ENCODE measurements around the gene RUSF1. TPM values are rescaled to one million over a fixed set of nuclear protein-coding genes. Genes with fewer than 3 reads are reported as not detected.
"Not testable (repeated sequence)": the region's sequence is repeated elsewhere in the genome, so short reads cannot be mapped to it uniquely, and the experiment has no call there.

RUSF1 gene
- 99.1 TPM for polyA plus RNA-seq
- long read RNA-seq, donor 1, transcript C16orf58-201 (13 exons, 2,793 nt): major isoform, 6 of 14 reads
- long read RNA-seq, donor 1, partial matches to known transcripts: 0 of 14 reads
- long read RNA-seq, donor 1, other reads (novel, unspliced or antisense): 5 of 14 reads
- long read RNA-seq, donor 2, partial matches to known transcripts: 6 of 12 reads
- long read RNA-seq, donor 2, other reads (novel, unspliced or antisense): 0 of 12 reads
- long read RNA-seq, donor 3: 0 reads
- long read RNA-seq, donor 4, partial matches to known transcripts: 0 of 3 reads
- long read RNA-seq, donor 4, other reads (novel, unspliced or antisense): 0 of 3 reads
- long read RNA-seq, donor 5, transcript C16orf58-201 (13 exons, 2,793 nt): major isoform, 8 of 10 reads
- long read RNA-seq, donor 5, partial matches to known transcripts: 0 of 10 reads
- long read RNA-seq, donor 5, other reads (novel, unspliced or antisense): 0 of 10 reads
- long read RNA-seq, donor 6, transcript C16orf58-201 (13 exons, 2,793 nt): major isoform, 8 of 11 reads
- long read RNA-seq, donor 6, partial matches to known transcripts: 0 of 11 reads
- long read RNA-seq, donor 6, other reads (novel, unspliced or antisense): 0 of 11 reads
- long read RNA-seq, donor 7, partial matches to known transcripts: 0 of 7 reads
- long read RNA-seq, donor 7, other reads (novel, unspliced or antisense): 0 of 7 reads
- long read RNA-seq, donor 8, transcript C16orf58-201 (13 exons, 2,793 nt): major isoform, 6 of 23 reads
- long read RNA-seq, donor 8, partial matches to known transcripts: 15 of 23 reads
- long read RNA-seq, donor 8, other reads (novel, unspliced or antisense): 0 of 23 reads
- long read RNA-seq, donor 9, transcript C16orf58-201 (13 exons, 2,793 nt): major isoform, 7 of 19 reads
- long read RNA-seq, donor 9, partial matches to known transcripts: 6 of 19 reads
- long read RNA-seq, donor 9, other reads (novel, unspliced or antisense): 0 of 19 reads
- long read RNA-seq, donor 10, transcript C16orf58-201 (13 exons, 2,793 nt): major isoform, 7 of 14 reads
- long read RNA-seq, donor 10, partial matches to known transcripts: 5 of 14 reads
- long read RNA-seq, donor 10, other reads (novel, unspliced or antisense): 0 of 14 reads
- long read RNA-seq, donor 11, transcript C16orf58-201 (13 exons, 2,793 nt): major isoform, 5 of 6 reads
- long read RNA-seq, donor 11, partial matches to known transcripts: 0 of 6 reads
- long read RNA-seq, donor 11, other reads (novel, unspliced or antisense): 0 of 6 reads

- H3K4me3 ChIP-seq (ENCODE audit: low read length): peak within 1 kb of the TSS; percentile 97
- no peaks in the 10 kb centered on the region for H3K9me3 ChIP-seq (ENCODE audit: control insufficient read depth, low read depth, low read length)
- peak; percentile 89 to 94 for DNase-seq
- H3K27me3 ChIP-seq (ENCODE audit: control insufficient read depth, insufficient read depth, low read length): no peaks in the 10 kb centered on the region
- H3K27ac ChIP-seq (ENCODE audit: low read length): peak within 1 kb of the TSS; percentile 64
- H3K36me3 ChIP-seq (ENCODE audit: control insufficient read depth, insufficient read depth, low read length): peaks cover 11% of the 10 kb centered on the region
- H3K4me1 ChIP-seq (ENCODE audit: control insufficient read depth, insufficient read depth, low read length): peaks cover 15% of the 10 kb centered on the region
- no CpG with 5 or more reads among the region's 65 CpGs for WGBS (ENCODE audit: insufficient coverage, low lambda C conversion rate)
These were observed at the start of gene RUSF1 for GRCh38 chr16:31507929-31508705. TSS of gene RUSF1 (minus strand) at chr16:31508391. CDS start at chr16:31508373, 18 bp downstream.

- Histone ChIP-seq H3K36me3 (ENCODE audit: control insufficient read depth, insufficient read depth, low read length) (no peaks in the 10 kb centered on the region), H3K27ac (ENCODE audit: low read length) (no peak overlapping the region), H3K4me3 (ENCODE audit: low read length) (no peak overlapping the region), H3K27me3 (ENCODE audit: control insufficient read depth, insufficient read depth, low read length) (peaks cover 13% of the 10 kb centered on the region), H3K9me3 (ENCODE audit: control insufficient read depth, low read depth, low read length) (no peaks in the 10 kb centered on the region), H3K4me1 (ENCODE audit: control insufficient read depth, insufficient read depth, low read length) (no peaks in the 10 kb centered on the region)
- WGBS (ENCODE audit: insufficient coverage, low lambda C conversion rate): no CpG with 5 or more reads among the region's 4 CpGs
- no peak for DNase-seq
These were observed 34.6 kb upstream of the RUSF1 start for GRCh38 chr16:31542763-31543162.

GRCh38 chr16:31539762-31540161 is 31.6 kb upstream of the RUSF1 start:
- not testable (repeated sequence) for H3K4me1 ChIP-seq (ENCODE audit: control insufficient read depth, insufficient read depth, low read length); H3K4me3 ChIP-seq (ENCODE audit: low read length); DNase-seq; H3K36me3 ChIP-seq (ENCODE audit: control insufficient read depth, insufficient read depth, low read length); H3K27ac ChIP-seq (ENCODE audit: low read length); H3K9me3 ChIP-seq (ENCODE audit: control insufficient read depth, low read depth, low read length)
- H3K27me3 ChIP-seq (ENCODE audit: control insufficient read depth, insufficient read depth, low read length): peaks cover 16% of the 10 kb centered on the region
- WGBS (ENCODE audit: insufficient coverage, low lambda C conversion rate): no CpG with 5 or more reads among the region's 4 CpGs

GRCh38 chr16:31538243-31538598 is 30.0 kb upstream of the RUSF1 start:
- WGBS (ENCODE audit: insufficient coverage, low lambda C conversion rate): 67% methylated on average over 1 of the region's 7 CpGs
- not testable (repeated sequence) for H3K4me1 ChIP-seq (ENCODE audit: control insufficient read depth, insufficient read depth, low read length)
- H3K27me3 ChIP-seq (ENCODE audit: control insufficient read depth, insufficient read depth, low read length): peaks cover 16% of the 10 kb centered on the region

GRCh38 chr16:31537362-31538242 is 29.4 kb upstream of the RUSF1 start:
- H3K4me3 ChIP-seq (ENCODE audit: low read length): peak overlapping the region; percentile 24
- no peaks in the 10 kb centered on the region for H3K4me1 ChIP-seq (ENCODE audit: control insufficient read depth, insufficient read depth, low read length)
- WGBS (ENCODE audit: insufficient coverage, low lambda C conversion rate): no CpG with 5 or more reads among the region's 57 CpGs
- peaks cover 16% of the 10 kb centered on the region for H3K27me3 ChIP-seq (ENCODE audit: control insufficient read depth, insufficient read depth, low read length)
- H3K36me3 ChIP-seq (ENCODE audit: control insufficient read depth, insufficient read depth, low read length): no peaks in the 10 kb centered on the region
- peak in 1 of 2 donors; percentile 33 for DNase-seq
- H3K9me3 ChIP-seq (ENCODE audit: control insufficient read depth, low read depth, low read length): peaks cover 2% of the 10 kb centered on the region
- no peak overlapping the region for H3K27ac ChIP-seq (ENCODE audit: low read length)

More at GRCh38 chr16:31538243-31538598, 30.0 kb upstream of the RUSF1 start:
- H3K9me3 ChIP-seq (ENCODE audit: control insufficient read depth, low read depth, low read length); DNase-seq; H3K27ac ChIP-seq (ENCODE audit: low read length); H3K4me3 ChIP-seq (ENCODE audit: low read length); H3K36me3 ChIP-seq (ENCODE audit: control insufficient read depth, insufficient read depth, low read length): not testable (repeated sequence)

GRCh38 chr16:31536804-31537361 is 28.7 kb upstream of the RUSF1 start:
- no peaks in the 10 kb centered on the region for H3K4me1 ChIP-seq (ENCODE audit: control insufficient read depth, insufficient read depth, low read length)
- H3K36me3 ChIP-seq (ENCODE audit: control insufficient read depth, insufficient read depth, low read length): no peaks in the 10 kb centered on the region
- H3K27ac ChIP-seq (ENCODE audit: low read length): no peak overlapping the region
- H3K27me3 ChIP-seq (ENCODE audit: control insufficient read depth, insufficient read depth, low read length): peaks cover 16% of the 10 kb centered on the region
- peaks cover 2% of the 10 kb centered on the region for H3K9me3 ChIP-seq (ENCODE audit: control insufficient read depth, low read depth, low read length)
- H3K4me3 ChIP-seq (ENCODE audit: low read length): peak overlapping the region; percentile 24
- DNase-seq: no peak
- WGBS (ENCODE audit: insufficient coverage, low lambda C conversion rate): 80% methylated on average over 1 of the region's 21 CpGs

GRCh38 chr16:31535737-31536136 is 27.5 kb upstream of the RUSF1 start:
- H3K27ac ChIP-seq (ENCODE audit: low read length): no peak overlapping the region
- peak in 1 of 2 donors; percentile 50 for DNase-seq
- no peaks in the 10 kb centered on the region for H3K36me3 ChIP-seq (ENCODE audit: control insufficient read depth, insufficient read depth, low read length)
- peaks cover 23% of the 10 kb centered on the region for H3K27me3 ChIP-seq (ENCODE audit: control insufficient read depth, insufficient read depth, low read length)
- peaks cover 2% of the 10 kb centered on the region for H3K9me3 ChIP-seq (ENCODE audit: control insufficient read depth, low read depth, low read length)
- H3K4me1 ChIP-seq (ENCODE audit: control insufficient read depth, insufficient read depth, low read length): no peaks in the 10 kb centered on the region
- no peak overlapping the region for H3K4me3 ChIP-seq (ENCODE audit: low read length)
- WGBS (ENCODE audit: insufficient coverage, low lambda C conversion rate): 13% methylated on average over 4 of the region's 9 CpGs

GRCh38 chr16:31532896-31533295 is 24.7 kb upstream of the RUSF1 start:
- H3K4me3 ChIP-seq (ENCODE audit: low read length): no peak overlapping the region
- peaks cover 2% of the 10 kb centered on the region for H3K9me3 ChIP-seq (ENCODE audit: control insufficient read depth, low read depth, low read length)
- H3K27me3 ChIP-seq (ENCODE audit: control insufficient read depth, insufficient read depth, low read length): peaks cover 35% of the 10 kb centered on the region
- H3K36me3 ChIP-seq (ENCODE audit: control insufficient read depth, insufficient read depth, low read length): no peaks in the 10 kb centered on the region
- H3K4me1 ChIP-seq (ENCODE audit: control insufficient read depth, insufficient read depth, low read length): peaks cover 4% of the 10 kb centered on the region
- no peak overlapping the region for H3K27ac ChIP-seq (ENCODE audit: low read length)
- DNase-seq: no peak
- no CpG with 5 or more reads among the region's 4 CpGs for WGBS (ENCODE audit: insufficient coverage, low lambda C conversion rate)

GRCh38 chr16:31532120-31532519 is 23.9 kb upstream of the RUSF1 start:
- no peak overlapping the region for H3K4me3 ChIP-seq (ENCODE audit: low read length)
- peaks cover 39% of the 10 kb centered on the region for H3K27me3 ChIP-seq (ENCODE audit: control insufficient read depth, insufficient read depth, low read length)
- peaks cover 2% of the 10 kb centered on the region for H3K9me3 ChIP-seq (ENCODE audit: control insufficient read depth, low read depth, low read length)
- peaks cover 4% of the 10 kb centered on the region for H3K4me1 ChIP-seq (ENCODE audit: control insufficient read depth, insufficient read depth, low read length)
- H3K27ac ChIP-seq (ENCODE audit: low read length): no peak overlapping the region
- H3K36me3 ChIP-seq (ENCODE audit: control insufficient read depth, insufficient read depth, low read length): no peaks in the 10 kb centered on the region
- WGBS (ENCODE audit: insufficient coverage, low lambda C conversion rate): no CpG with 5 or more reads among the region's 2 CpGs
- no peak for DNase-seq
